G401.6 (cell line): ENCODE measurements around the gene PLEKHA8.

ENCODE experiments used
- FAIRE-seq: peaks from 2 replicates; lab custom pipeline; 2012; peaks lifted over from hg19 to GRCh38; lab: Jason Lieb, UNC

PLEKHA8 gene

GRCh38 chr7:30146127-30146612 is 118.0 kb downstream of the PLEKHA8 start:
- FAIRE-seq, result no peak

DNA sequence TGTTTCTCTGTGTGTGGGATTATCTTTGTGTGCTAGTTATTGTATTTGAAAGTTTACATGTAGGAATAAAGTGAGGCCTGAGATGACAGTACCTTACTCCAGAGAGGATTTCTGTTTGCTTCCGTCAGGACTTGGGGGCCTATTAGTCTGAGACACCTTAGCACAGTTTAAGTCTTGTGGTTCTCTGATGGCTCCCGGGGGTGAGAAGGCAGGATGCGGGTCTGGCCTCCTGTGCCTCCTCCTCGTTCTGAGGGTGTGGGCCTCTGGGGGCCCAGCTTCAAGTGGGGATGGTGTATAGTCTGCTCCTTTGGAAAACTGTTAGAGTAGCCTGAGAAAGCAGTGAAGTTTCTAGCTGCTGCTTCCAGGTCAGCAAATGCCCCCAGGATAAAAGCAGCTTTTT is 119.0 kb downstream of the PLEKHA8 start:
- FAIRE-seq, result no peak

- no peak for FAIRE-seq
Measured at GRCh38 chr7:30147785-30148184, 119.6 kb downstream of the PLEKHA8 start.

- FAIRE-seq, result no peak
Measured at GRCh38 chr7:30148426-30148825, 120.2 kb downstream of the PLEKHA8 start.

DNA sequence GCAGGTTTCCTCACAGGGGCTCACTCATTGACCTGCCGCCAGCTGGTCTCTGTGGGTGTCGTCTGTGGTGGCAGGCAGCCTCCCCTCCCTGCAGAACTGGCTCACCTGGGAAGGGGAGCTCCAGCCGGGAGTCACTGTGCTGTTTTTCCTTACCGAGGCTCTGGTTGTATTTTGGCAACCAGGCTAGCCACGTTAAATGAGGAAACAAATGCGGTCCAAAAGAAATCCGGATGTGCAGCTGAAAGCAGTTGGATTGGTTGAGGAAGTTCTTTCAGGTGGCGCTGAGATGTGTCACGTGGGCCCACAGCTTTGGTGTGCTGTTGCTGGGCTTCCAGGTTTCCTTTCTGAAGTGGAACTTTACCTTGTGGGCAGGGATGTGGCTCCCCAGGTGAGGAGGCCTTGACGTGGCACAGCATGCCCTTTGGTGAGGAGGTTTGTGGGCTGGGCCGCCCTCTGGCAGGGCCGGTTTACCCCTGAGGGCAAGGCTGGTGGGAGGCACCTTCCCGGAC is 120.8 kb downstream of the PLEKHA8 start:
- FAIRE-seq, result no peak

GRCh38 chr7:30149640-30150272 is 121.5 kb downstream of the PLEKHA8 start:
- no peak for FAIRE-seq

GRCh38 chr7:30150711-30151110 is 122.5 kb downstream of the PLEKHA8 start:
- no peak for FAIRE-seq

DNA sequence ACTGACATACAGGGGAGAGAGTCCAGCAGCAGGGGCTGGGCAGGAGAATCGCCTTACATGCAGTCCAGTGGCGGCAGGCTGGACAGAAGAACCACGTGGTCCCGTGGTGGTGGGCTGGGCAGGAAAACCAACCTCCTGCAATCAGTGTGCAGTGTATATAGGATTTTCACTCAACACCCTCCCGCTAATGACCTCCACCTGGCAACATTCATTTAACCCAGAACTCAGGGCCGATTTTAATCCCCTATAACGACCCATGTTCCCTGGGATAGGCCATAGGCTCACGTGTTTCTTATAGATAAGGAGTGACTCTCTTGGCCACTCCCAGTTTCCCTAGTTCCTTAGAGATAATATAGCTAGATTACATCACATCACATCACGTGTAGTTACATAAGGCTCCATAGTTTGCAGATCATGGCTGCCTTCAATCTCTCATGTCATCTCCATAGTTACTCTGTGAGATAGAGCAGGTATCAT is 125.9 kb downstream of the PLEKHA8 start:
- FAIRE-seq, result no peak

DNA sequence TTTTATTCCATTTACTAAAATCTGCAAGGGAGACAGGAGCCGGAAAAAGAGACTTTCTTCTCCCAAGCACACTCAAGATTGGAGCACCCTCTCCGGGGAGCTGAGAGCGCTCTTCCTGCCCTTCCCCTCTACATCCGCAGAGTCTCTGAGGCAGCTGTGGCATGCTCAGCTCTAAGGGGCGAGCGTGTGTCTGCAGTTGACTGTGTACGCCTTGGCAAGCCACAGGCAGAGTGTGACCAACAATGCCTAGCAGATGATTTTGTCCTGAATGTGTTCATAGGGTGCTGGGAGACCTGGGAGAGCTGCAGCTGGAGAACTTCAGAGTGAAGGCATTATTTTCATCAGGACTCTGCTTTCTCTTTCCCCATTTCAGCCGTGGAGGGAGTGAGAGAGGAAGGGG is 127.3 kb downstream of the PLEKHA8 start:
- no peak for FAIRE-seq

GRCh38 chr7:30157204-30157603 is 129.0 kb downstream of the PLEKHA8 start:
- no peak for FAIRE-seq

DNA sequence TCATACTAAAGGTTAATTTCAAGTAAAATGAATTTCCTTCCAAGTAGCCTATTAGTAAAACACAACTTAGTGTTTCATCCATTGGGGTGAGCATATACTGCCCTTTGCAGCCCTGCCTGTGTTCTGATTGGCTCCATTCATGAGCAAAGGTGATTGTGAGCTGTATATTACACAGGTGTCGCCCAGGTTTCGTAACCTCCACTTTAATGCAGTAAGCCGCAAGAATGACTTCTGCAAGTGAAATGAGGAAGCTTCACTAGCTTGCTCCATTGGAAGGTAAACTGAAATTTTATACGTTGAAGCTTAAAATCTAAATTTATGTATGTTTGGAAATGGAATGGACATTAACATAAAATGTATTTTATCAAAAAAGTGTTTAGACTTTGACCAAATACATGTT is 131.0 kb downstream of the PLEKHA8 start:
- no peak for FAIRE-seq

DNA sequence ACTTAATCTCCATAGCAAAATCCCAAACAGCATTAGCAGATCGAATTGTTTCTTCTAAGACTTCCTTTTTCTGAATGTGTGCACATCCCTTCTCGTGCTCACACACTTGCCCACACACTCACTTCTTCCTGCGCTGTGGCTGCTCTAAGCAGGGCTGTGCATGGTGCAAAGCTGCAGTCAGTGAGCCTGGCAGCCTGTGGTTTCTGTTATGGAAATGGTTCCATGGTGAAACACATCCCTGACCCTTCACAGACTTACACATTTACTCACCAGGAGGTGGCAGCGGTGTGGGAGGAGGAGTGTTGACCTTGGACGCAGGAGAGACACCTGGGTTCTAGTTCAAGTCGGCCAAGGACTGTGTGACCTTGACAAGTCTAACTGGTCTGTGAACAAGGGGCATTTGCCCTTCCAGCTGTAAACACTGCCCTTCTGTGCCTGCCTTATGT is 131.5 kb downstream of the PLEKHA8 start:
- no peak for FAIRE-seq

DNA sequence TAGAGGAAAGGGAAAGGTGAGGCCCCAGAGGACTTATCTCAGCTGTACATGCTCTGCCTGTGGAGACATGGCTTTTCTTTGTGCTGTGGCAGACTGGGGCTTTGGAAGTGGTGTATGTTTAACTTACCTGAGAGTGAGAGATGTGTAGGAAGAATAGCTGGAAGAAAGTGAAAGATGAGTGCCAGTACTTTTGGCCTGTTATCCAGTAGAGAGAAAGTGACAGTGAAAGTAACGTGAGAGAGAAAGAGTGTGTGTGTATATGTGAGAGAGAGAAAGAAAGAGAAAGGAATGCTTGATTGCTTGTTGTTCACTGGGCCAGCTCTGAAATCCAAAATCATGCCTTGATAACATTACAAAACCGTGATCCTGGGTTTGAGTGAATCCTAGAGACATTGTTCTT is 132.1 kb downstream of the PLEKHA8 start:
- FAIRE-seq, result no peak

DNA sequence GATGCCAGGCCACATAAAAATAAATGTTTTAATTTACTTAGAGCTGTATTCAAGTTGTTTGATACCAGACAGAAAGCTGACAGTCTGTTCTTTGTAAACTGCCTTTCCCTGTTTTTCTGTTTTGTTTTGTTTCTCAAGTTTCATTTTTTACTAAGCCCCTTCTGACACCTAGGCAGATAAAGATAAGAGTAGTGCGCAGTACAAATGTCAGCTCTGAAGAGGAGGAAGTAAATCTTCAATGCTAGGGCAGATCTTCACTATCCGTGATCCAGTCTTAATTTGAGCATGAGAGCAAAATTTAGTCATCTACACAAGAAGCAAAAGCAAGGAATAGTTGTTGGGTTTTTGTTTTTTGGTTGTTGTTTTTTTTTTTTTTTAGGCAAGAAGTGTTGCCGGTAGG is 133.9 kb downstream of the PLEKHA8 start:
- FAIRE-seq, result no peak

- FAIRE-seq, result no peak
Measured at GRCh38 chr7:30162622-30163124, 134.5 kb downstream of the PLEKHA8 start.

- FAIRE-seq, result no peak
Measured at GRCh38 chr7:30163231-30163894, 135.2 kb downstream of the PLEKHA8 start.

- FAIRE-seq, result peak; percentile 76
Measured at GRCh38 chr7:30164567-30164966, 136.4 kb downstream of the PLEKHA8 start.

DNA sequence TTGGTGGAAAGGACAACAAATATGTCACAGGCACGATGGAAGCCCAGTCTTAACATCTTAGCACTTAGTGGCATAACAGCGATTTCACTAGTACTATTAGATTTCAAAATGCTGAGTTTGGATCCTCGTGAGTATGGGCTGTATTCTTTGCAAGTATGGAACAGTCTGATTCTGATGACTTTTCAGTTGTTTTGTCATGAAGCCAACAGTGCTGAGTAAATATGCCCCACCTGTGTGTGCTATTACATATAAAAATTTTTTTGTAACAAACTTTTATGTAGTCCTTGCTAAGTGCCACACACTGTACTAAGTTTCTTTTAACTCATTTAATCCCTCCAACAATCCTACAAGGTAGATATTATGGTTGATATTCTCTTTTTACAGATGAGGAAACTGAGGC is 137.4 kb downstream of the PLEKHA8 start:
- FAIRE-seq, result no peak

DNA sequence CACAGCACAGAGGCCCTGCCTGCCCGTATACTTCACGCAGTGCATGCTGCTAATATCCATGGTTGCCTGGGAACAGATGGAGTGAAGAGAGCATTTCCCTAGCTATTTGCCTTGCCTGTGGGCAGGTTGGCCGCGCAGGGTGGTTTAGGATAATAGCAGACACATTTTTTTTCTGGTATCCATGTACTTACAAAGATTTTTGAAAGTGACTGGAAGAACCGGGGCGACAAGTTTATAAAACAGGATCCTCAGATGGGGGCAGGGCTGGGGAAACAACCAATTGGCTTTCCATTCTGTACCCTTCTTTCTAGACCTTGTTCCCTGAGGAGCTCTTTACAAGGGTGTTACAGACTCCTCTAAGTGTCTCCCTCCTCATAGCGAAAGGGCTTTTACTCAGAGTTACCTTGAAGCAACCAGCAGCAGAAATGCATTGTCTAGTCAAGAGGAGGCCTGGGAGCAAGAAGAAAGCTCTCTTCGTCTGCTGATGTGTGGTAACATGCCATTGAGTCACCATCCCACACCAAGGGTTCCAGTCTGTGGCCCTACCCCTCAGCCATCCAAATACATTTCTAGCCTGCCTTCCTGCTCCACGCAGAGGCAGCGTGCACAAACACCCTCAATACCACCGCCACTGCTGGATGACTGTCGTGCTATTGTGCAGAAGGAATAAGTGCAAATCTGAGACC is 138.1 kb downstream of the PLEKHA8 start:
- no peak for FAIRE-seq

DNA sequence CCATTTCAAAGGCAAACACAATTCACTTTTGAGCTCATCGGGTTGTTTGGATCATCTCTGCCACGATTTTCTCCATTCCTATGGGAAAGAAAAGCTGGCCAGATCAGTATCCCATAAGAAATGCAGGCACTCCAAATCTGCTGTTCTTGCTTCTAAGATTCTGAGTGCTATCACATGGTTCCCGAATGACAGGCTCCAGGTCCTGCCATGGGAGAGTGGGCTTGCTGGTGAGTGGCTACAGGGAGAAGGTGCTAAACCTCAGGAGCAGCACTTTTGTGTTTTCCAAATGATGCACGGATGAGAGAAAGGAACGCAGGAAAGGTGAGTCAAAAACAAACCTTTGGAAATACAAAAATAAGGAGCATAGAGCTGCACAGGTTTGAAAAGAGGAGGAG is 138.6 kb downstream of the PLEKHA8 start:
- no peak for FAIRE-seq

- no peak for FAIRE-seq
Measured at GRCh38 chr7:30167901-30168300, 139.7 kb downstream of the PLEKHA8 start.

GRCh38 chr7:30168835-30169573 is 140.8 kb downstream of the PLEKHA8 start:
- FAIRE-seq, result no peak
